ENCODE results near the gene CTDSP2. TPM values are rescaled to one million over a fixed set of nuclear protein-coding genes. Genes with fewer than 3 reads are reported as not detected.
"Not testable (repeated sequence)": the region's sequence is repeated elsewhere in the genome, so short reads cannot be mapped to it uniquely, and the experiment has no call there.

Gene CTDSP2
- total and polyA plus RNA-seq, 2 donors = 50.4 to 68.6 TPM

DNA sequence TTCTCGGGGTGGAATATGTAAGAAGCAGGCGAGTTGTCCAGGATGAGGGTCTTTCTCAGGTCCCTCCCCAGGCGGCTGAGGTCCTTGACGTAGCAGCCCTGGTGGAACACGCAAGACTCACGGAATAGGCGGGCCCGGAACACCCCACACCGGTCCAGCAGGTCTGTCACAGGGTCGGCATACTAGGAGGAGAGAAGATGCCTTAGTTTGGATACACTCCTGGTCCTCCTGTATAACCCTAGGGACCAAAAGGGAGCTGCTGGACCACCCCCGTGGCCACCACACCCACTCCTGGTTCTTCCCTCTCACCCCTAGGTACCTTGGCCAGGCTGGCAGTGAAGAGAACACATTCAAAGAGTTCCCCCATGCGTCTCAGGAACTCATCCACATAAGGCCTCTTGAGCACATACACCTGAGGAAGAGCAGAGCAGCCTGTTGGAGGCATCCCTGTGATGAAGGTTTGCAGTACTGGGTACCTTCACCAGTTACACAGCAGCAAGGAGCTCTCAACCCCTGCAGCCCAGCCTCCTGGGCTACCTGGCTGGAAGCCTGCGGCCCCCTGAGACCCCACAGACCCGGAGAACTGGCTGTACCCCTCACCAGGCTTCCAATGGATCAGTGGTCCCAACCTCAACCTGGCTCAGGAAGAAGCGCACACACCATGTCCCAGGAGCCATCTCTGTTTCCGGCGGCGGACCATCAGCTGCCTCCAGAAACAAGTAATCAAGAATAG is 22.5 kb downstream of the CTDSP2 start:
- WGBS = 96% methylated on average over 18 of the region's 18 CpGs
- no peak overlapping the region for H3K4me3 ChIP-seq (ENCODE audit: low read length in 2 of 2)
- peaks cover 0 to under 1% of the 10 kb centered on the region in 2 donors for H3K4me1 ChIP-seq (ENCODE audit: control insufficient read depth in 2 of 2, insufficient read depth in 2 of 2, low read length in 2 of 2)
- H3K27ac ChIP-seq (ENCODE audit: low read depth in 1 of 2, low read length in 1 of 2) = no peak overlapping the region
- no peak for DNase-seq (ENCODE audit: low read depth in 6 of 9, low spot score in 9 of 9)
- no peaks in the 10 kb centered on the region for H3K9me3 ChIP-seq (ENCODE audit: control insufficient read depth in 2 of 2, insufficient read depth in 1 of 2, low read length in 1 of 2)
- H3K36me3 ChIP-seq (ENCODE audit: control insufficient read depth in 2 of 2, insufficient read depth in 2 of 2, low read length in 1 of 2) = peaks cover 82 to 95% of the 10 kb centered on the region in 2 donors
- H3K27me3 ChIP-seq (ENCODE audit: control insufficient read depth in 2 of 2, insufficient read depth in 1 of 2, low read length in 1 of 2) = no peaks in the 10 kb centered on the region

DNA sequence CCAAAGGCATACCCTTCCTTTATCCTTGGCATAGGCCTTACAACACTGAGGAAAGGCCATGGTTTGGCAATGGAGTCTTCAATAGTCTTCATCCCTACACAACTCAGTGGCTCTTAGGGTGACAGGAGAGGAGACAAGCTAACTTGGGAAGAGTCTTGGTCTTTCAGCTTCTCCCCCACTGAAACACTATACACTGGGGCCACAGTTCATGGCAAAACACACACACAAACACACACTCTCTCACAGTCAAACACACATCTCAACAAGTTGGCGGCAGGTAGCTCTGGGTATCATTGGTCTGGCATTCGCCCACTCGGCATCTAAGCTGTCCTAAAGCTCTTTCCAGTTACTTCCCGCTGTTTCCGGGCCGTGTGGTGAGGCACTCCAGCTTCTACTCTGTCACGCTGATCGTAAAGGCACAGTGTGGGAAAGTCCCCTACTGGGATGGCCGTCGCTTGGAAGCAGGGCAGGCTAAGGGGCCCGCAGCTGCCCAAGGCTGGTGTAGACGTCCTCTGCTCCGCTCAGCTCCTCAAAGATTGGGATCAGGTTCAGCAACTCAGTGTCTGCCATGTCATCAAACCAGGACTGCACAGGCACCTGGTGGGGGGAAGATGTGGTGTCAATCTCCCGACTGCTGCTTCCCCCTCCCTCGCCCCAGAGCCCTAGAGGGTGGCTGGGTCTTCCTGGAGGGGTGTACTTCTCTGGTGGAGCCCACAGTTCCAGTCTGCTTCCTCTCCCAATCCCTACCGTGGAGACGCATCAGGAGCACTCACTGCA is 23.2 kb downstream of the CTDSP2 start:
- Histone ChIP-seq H3K36me3 (ENCODE audit: control insufficient read depth in 2 of 2, insufficient read depth in 2 of 2, low read length in 1 of 2) (peaks cover 82 to 95% of the 10 kb centered on the region in 2 donors), H3K4me3 (ENCODE audit: low read length in 2 of 2) (no peak overlapping the region), H3K27ac (ENCODE audit: low read depth in 1 of 2, low read length in 1 of 2) (no peak overlapping the region), H3K27me3 (ENCODE audit: control insufficient read depth in 2 of 2, insufficient read depth in 1 of 2, low read length in 1 of 2) (no peaks in the 10 kb centered on the region), H3K9me3 (ENCODE audit: control insufficient read depth in 2 of 2, insufficient read depth in 1 of 2, low read length in 1 of 2) (no peaks in the 10 kb centered on the region), H3K4me1 (ENCODE audit: control insufficient read depth in 2 of 2, insufficient read depth in 2 of 2, low read length in 2 of 2) (no peaks in the 10 kb centered on the region)
- DNase-seq (ENCODE audit: low read depth in 6 of 9, low spot score in 9 of 9) = no peak
- 95% methylated on average over 17 of the region's 17 CpGs for WGBS

DNA sequence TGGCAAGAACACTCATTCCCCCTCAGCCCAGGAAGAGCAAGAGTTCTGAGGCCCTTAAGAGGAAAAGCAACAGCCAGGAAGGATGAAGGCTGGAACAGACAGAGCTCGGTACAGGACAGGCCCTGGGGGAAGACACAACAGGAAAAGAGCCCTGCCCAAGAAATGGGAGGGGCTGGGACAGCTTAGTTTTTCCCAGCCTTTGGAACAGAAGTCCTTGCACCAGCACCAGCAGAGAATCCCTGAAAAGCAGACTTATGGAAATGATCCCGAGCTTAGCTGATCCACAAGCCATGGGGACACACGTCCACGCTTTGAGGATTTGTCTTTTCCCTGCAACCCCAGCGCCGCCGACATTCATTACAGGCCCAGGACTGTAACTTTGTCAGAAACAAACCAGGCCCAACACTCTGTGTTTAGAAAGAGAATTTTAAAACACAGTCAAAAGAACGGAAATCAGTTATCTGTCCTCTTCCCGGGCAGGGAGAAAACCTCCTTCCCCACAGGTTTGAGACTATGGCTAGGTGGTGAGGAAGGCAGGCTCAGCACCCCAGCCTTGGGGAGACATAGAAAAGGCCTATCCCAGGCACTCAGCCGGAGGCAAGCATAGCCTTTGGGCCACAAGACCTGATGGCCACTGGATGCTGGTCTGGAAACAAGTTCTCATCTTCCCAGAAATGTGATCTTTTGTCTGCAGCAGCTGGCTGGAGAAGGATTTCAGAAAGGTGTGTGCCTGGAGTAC is 24.0 kb downstream of the CTDSP2 start:
- Histone ChIP-seq H3K4me1 (ENCODE audit: control insufficient read depth in 2 of 2, insufficient read depth in 2 of 2, low read length in 2 of 2) (no peaks in the 10 kb centered on the region), H3K9me3 (ENCODE audit: control insufficient read depth in 2 of 2, insufficient read depth in 1 of 2, low read length in 1 of 2) (no peaks in the 10 kb centered on the region), H3K4me3 (ENCODE audit: low read length in 2 of 2) (no peak overlapping the region), H3K27me3 (ENCODE audit: control insufficient read depth in 2 of 2, insufficient read depth in 1 of 2, low read length in 1 of 2) (no peaks in the 10 kb centered on the region), H3K27ac (ENCODE audit: low read depth in 1 of 2, low read length in 1 of 2) (peak overlapping the region in 1 of 2 donors; percentile 20), H3K36me3 (ENCODE audit: control insufficient read depth in 2 of 2, insufficient read depth in 2 of 2, low read length in 1 of 2) (peaks cover 77 to 92% of the 10 kb centered on the region in 2 donors)
- 97% methylated on average over 10 of the region's 10 CpGs for WGBS
- DNase-seq (ENCODE audit: low read depth in 6 of 9, low spot score in 9 of 9) = no peak

DNA sequence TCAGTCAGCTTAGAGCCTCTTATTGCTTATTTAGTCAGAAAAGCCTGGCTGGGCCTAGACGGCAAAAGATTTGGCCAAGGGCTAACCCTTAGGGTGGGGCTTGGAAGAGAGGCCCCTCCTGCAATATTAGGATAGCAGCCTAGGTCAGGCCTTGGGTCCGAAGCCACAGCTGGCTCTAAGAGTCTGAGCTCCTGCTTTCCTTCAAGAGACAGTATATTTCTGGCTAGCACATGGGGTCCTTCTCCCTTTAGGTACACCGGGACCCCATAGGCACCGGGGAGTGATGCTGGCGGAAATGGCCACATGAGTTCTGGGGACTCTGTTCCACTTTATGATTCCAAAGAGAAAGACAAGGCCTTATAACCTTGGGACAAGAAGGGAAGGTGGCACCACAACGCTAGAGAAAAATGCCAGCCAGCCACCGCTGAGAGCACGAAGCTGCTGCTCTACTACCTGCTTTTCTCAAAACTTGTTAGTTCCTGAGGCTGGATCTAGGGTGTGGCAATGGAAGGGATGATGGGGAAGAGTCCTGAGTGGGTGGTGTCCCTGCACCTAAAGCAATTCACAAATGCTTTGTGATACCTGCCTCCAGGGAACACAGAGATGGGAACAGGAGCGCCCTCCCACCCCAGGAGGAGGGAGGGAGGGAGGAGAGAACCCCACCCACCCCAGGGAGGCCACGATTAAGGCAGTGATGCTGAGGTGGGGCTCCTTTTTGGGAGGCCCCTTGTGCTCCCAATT is 24.9 kb downstream of the CTDSP2 start:
- no peaks in the 10 kb centered on the region for H3K9me3 ChIP-seq (ENCODE audit: control insufficient read depth in 2 of 2, insufficient read depth in 1 of 2, low read length in 1 of 2)
- no peak for DNase-seq (ENCODE audit: low read depth in 6 of 9, low spot score in 9 of 9)
- 97% methylated on average over 10 of the region's 10 CpGs for WGBS
- peaks cover 68 to 82% of the 10 kb centered on the region in 2 donors for H3K36me3 ChIP-seq (ENCODE audit: control insufficient read depth in 2 of 2, insufficient read depth in 2 of 2, low read length in 1 of 2)
- peaks cover 0 to 3% of the 10 kb centered on the region in 2 donors for H3K4me1 ChIP-seq (ENCODE audit: control insufficient read depth in 2 of 2, insufficient read depth in 2 of 2, low read length in 2 of 2)
- H3K4me3 ChIP-seq (ENCODE audit: low read length in 2 of 2) = no peak overlapping the region
- no peak overlapping the region for H3K27ac ChIP-seq (ENCODE audit: low read depth in 1 of 2, low read length in 1 of 2)
- H3K27me3 ChIP-seq (ENCODE audit: control insufficient read depth in 2 of 2, insufficient read depth in 1 of 2, low read length in 1 of 2) = no peaks in the 10 kb centered on the region

DNA sequence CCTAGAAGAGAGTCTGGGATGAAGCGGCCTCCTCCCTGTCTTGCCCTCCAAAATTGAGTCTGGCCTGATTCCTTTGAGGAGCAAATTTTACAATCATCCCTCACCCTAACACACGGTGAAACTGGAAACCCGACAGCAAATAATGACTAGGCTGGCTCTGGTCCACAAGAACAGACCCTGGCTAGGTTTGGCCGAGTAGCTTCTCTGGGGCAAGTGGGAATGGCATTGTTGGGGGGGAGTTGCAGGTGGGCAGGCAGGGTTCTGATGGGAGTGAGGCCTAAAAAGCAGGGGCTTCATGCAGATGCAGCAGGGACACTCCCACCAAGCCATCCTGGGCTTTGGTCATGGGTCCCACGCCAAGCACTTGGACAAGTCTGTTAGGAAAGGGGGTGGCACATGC is 25.5 kb downstream of the CTDSP2 start:
- H3K4me1 ChIP-seq (ENCODE audit: control insufficient read depth in 2 of 2, insufficient read depth in 2 of 2, low read length in 2 of 2); H3K27ac ChIP-seq (ENCODE audit: low read depth in 1 of 2, low read length in 1 of 2); DNase-seq (ENCODE audit: low read depth in 6 of 9, low spot score in 9 of 9); H3K27me3 ChIP-seq (ENCODE audit: control insufficient read depth in 2 of 2, insufficient read depth in 1 of 2, low read length in 1 of 2); H3K9me3 ChIP-seq (ENCODE audit: control insufficient read depth in 2 of 2, insufficient read depth in 1 of 2, low read length in 1 of 2); H3K4me3 ChIP-seq (ENCODE audit: low read length in 2 of 2): not testable (repeated sequence)
- peaks cover 62 to 76% of the 10 kb centered on the region in 2 donors for H3K36me3 ChIP-seq (ENCODE audit: control insufficient read depth in 2 of 2, insufficient read depth in 2 of 2, low read length in 1 of 2)
- WGBS = 96% methylated on average over 5 of the region's 5 CpGs

DNA sequence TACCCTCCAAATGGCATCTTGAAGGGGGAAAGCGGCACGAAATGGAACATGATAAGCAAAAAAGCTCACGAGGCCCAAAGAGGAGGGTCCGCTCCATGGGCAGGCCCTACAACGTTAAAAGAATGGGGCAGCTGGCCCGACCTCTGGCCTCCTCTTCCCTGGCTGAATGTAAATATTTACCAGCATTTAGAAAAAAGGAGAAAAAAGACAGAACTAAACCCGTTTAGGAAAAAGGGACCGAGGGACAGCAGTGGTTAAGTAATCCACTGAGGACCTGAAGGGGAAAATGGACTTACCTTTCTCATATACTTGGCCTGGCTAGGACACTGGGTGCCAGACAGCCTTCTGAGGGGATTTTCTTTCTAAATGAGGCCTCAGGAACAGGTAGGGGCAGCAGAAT is 26.4 kb downstream of the CTDSP2 start:
- peaks cover 4 to 11% of the 10 kb centered on the region in 2 donors for H3K4me1 ChIP-seq (ENCODE audit: control insufficient read depth in 2 of 2, insufficient read depth in 2 of 2, low read length in 2 of 2)
- WGBS = 96% methylated on average over 8 of the region's 8 CpGs
- H3K27me3 ChIP-seq (ENCODE audit: control insufficient read depth in 2 of 2, insufficient read depth in 1 of 2, low read length in 1 of 2); DNase-seq (ENCODE audit: low read depth in 6 of 9, low spot score in 9 of 9); H3K4me3 ChIP-seq (ENCODE audit: low read length in 2 of 2); H3K9me3 ChIP-seq (ENCODE audit: control insufficient read depth in 2 of 2, insufficient read depth in 1 of 2, low read length in 1 of 2); H3K27ac ChIP-seq (ENCODE audit: low read depth in 1 of 2, low read length in 1 of 2): not testable (repeated sequence)
- H3K36me3 ChIP-seq (ENCODE audit: control insufficient read depth in 2 of 2, insufficient read depth in 2 of 2, low read length in 1 of 2) = peaks cover 53 to 71% of the 10 kb centered on the region in 2 donors

DNA sequence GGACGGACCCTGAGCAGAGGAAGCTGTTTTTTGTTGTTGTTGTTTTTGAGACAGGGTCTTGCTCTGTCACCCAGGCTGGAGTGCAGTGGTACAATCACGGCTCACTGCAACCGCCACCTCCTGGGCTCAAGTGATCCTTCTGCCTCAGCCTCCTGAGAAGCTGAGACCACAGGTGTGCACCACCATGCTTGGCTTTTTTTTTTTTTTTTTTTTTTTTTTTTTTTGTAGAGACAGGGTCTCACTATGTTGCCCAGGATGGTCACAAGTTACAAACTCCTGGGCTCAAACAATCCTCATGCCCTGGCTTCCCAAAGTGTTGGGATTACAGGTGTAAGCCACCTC is 28.6 kb downstream of the CTDSP2 start:
- H3K27ac ChIP-seq (ENCODE audit: low read depth in 1 of 2, low read length in 1 of 2) = peak overlapping the region in 1 of 2 donors; percentile 34

DNA sequence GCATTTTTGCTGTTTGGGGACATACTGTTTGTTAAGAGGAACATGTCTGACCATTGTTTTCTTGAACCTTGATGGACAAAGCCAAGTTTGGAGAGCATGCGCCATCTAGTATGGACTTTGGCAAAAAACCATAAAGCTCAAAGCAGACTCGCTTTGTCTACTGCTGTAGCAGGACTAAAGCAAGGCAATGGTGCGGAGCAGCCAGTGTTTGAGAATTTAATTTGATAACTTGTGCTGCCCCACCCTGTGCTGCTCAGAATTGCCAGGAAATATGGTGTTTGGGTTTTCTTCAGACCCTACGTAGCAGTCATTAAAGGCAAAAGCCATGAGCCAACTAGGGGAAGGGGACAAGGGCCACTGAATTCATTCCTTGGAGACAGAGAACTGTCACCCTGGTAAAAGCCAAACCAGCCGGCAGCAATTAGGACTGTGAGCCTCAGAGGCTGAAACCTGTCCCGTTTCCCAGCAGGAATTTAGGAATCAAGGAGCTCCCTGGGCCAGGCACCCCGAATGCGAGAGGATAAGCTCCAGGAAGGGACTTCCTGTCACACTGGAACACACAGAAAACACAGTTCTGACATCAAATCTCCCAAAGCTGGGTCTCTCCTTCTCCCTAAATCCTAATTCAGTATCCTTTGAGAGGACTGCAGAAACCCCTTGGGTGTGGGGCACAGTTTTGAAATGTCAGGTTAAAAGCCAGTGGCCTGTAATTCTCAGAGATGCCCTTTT is 29.1 kb downstream of the CTDSP2 start:
- Histone ChIP-seq H3K36me3 (ENCODE audit: control insufficient read depth in 2 of 2, insufficient read depth in 2 of 2, low read length in 1 of 2) (peaks cover 26 to 44% of the 10 kb centered on the region in 2 donors), H3K27me3 (ENCODE audit: control insufficient read depth in 2 of 2, insufficient read depth in 1 of 2, low read length in 1 of 2) (no peaks in the 10 kb centered on the region), H3K9me3 (ENCODE audit: control insufficient read depth in 2 of 2, insufficient read depth in 1 of 2, low read length in 1 of 2) (no peaks in the 10 kb centered on the region), H3K4me1 (ENCODE audit: control insufficient read depth in 2 of 2, insufficient read depth in 2 of 2, low read length in 2 of 2) (peaks cover 4 to 11% of the 10 kb centered on the region in 2 donors), H3K4me3 (ENCODE audit: low read length in 2 of 2) (no peak overlapping the region), H3K27ac (ENCODE audit: low read depth in 1 of 2, low read length in 1 of 2) (peak overlapping the region; percentile 34 to 60)
- no peak for DNase-seq (ENCODE audit: low read depth in 6 of 9, low spot score in 9 of 9)
- 95% methylated on average over 8 of the region's 8 CpGs for WGBS

More for the DNA sequence above, 28.6 kb downstream of the CTDSP2 start:
- not testable (repeated sequence) for H3K9me3 ChIP-seq (ENCODE audit: control insufficient read depth in 2 of 2, insufficient read depth in 1 of 2, low read length in 1 of 2); H3K27me3 ChIP-seq (ENCODE audit: control insufficient read depth in 2 of 2, insufficient read depth in 1 of 2, low read length in 1 of 2); H3K4me3 ChIP-seq (ENCODE audit: low read length in 2 of 2); DNase-seq (ENCODE audit: low read depth in 6 of 9, low spot score in 9 of 9)
- peaks cover 31 to 49% of the 10 kb centered on the region in 2 donors for H3K36me3 ChIP-seq (ENCODE audit: control insufficient read depth in 2 of 2, insufficient read depth in 2 of 2, low read length in 1 of 2)
- H3K4me1 ChIP-seq (ENCODE audit: control insufficient read depth in 2 of 2, insufficient read depth in 2 of 2, low read length in 2 of 2) = peaks cover 4 to 11% of the 10 kb centered on the region in 2 donors
- WGBS = 98% methylated on average over 3 of the region's 3 CpGs
